NB4 (cell line): ENCODE data around the gene TMPRSS9.

Experiments
- DNase-seq: peaks from one replicate; pipeline ENCODE4 v3.0.0; 2010; ENCODE audit warnings: low read depth
- H3K4me3 ChIP-seq: one replicate; pipeline ENCODE4 v1.5.1; 2011; ENCODE audit warnings: mild to moderate bottlenecking, low read depth, low read length, moderate library complexity
- CTCF ChIP-seq: IDR thresholded peaks from one replicate; pipeline ENCODE4 v1.5.1; 2012; ENCODE audit warnings: low read depth, low read length
- MAX ChIP-seq: IDR thresholded peaks from 2 replicates; pipeline ENCODE4 v1.6.1; 2011; ENCODE audit warnings: low read depth, low read length
- MYC ChIP-seq: IDR thresholded peaks from 2 replicates; pipeline ENCODE4 v1.6.1; 2011; ENCODE audit warnings: low read depth, low read length
- POLR2A ChIP-seq: IDR thresholded peaks from 2 replicates; pipeline ENCODE4 v1.6.1; 2011; ENCODE audit warnings: mild to moderate bottlenecking; ENCODE audit not compliant: insufficient read length; ENCODE audit errors: extremely low read depth

The TMPRSS9 gene

GRCh38 chr19:2429917-2430535 lies 70.0 kb downstream of the TMPRSS9 start:
- DNase-seq, result no peak
- no peak for TF ChIP-seq POLR2A
- no peak for TF ChIP-seq MAX
- TF ChIP-seq MYC, result no peak
- TF ChIP-seq CTCF, result no peak
- no peak overlapping the region for H3K4me3 ChIP-seq

GRCh38 chr19:2431318-2432055 lies 71.4 kb downstream of the TMPRSS9 start:
- TF ChIP-seq MYC, result no peak
- no peak for TF ChIP-seq POLR2A
- no peak for TF ChIP-seq CTCF
- TF ChIP-seq MAX, result no peak
- DNase-seq, result no peak
- H3K4me3 ChIP-seq, result no peak overlapping the region

GRCh38 chr19:2432131-2432848 lies 72.2 kb downstream of the TMPRSS9 start:
- no peak overlapping the region for H3K4me3 ChIP-seq
- TF ChIP-seq CTCF (no peak), MYC (no peak), POLR2A (no peak), MAX (no peak)
- no peak for DNase-seq

GRCh38 chr19:2433854-2434253 lies 73.8 kb downstream of the TMPRSS9 start:
- no peak overlapping the region for H3K4me3 ChIP-seq
- TF ChIP-seq POLR2A (no peak), MAX (no peak), CTCF (no peak), MYC (no peak)
- no peak for DNase-seq

GRCh38 chr19:2434267-2434666 lies 74.2 kb downstream of the TMPRSS9 start:
- H3K4me3 ChIP-seq, result no peak overlapping the region
- TF ChIP-seq POLR2A (no peak), MAX (no peak), MYC (no peak), CTCF (no peak)
- no peak for DNase-seq
